GM21737 (cell line): Measurements from ENCODE around the gene TMEFF2.

Source experiments
- ATAC-seq: cut with Tn5 transposase; IDR thresholded peaks from one replicate; pipeline ENCODE4 v1.9.1; 2021; ENCODE audit warnings: mild to moderate bottlenecking, moderate library complexity; ENCODE audit not compliant: unreplicated experiment

The TMEFF2 gene

DNA sequence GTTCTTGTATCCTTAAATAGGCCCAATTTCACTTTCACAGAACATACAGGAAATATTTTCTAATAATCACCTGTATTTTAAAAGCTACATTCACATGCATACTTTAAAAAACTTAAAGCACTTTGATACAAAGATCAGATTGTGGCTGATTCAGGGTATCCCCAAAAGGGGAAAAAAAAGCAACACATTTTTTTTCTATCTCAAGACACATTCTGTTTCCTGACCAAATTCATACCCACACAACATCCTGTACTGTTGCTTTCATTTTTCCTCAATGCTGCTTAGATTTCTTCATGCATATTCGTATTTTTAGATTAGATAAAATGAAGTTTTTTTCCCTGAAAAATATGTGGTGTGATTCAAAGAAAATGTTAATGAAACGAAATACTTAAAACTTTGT is 122.5 kb downstream of the TMEFF2 start:
- no peak for ATAC-seq

DNA sequence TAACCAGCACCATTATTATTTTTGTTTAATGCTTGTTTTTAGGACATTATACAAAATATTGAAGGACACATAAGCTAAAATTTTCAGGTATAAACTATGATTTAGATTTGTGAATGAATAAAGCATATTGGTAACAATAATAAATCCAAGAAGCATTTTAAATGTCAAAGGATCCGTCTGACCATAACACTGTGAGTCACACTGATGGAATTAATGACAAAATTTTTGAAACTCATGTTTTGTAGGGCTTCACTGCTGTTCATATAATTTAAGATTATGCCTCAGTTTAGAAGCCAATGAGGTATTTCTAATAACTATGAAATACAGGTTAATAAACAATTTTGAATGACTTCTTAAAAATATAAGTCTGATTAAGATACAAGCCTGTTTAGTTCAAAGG is 124.6 kb downstream of the TMEFF2 start:
- no peak for ATAC-seq

DNA sequence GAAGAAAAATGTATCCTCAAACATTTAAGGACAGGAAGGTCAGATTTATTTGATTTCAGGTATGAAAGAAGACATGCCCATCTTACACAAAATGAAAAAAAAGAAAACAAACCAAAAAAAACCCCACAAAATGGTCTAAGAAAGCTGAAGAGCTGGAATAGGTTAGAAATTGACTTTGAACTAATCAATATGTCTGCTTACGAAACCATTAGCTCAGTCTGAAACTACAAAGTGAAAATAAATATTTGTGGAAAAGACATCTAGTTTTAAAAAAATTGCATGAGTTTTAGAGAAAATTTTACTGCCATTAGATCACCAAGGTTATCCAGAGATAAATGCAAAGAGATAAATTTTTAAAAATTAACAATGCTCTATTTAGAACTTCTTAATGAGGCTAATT is 125.3 kb downstream of the TMEFF2 start:
- no peak for ATAC-seq

DNA sequence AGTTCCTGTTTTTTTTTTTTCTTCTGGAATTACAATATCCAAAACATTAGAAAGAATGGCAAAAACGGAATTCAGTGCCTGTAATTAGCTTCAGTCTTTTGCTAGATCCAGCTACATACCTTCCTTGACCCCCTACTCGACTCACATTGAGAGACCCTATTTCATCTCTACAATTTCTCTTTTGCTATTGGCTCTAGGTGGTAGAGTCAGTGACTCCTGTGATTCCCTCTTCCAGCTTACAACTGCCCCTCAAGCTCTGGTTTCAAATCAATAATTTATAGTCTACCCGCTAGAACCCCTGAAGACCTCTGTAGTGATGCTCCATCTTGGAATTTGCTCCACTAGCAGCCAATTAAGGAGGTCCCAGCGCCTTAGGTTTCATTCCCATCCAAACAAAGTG is 125.8 kb downstream of the TMEFF2 start:
- ATAC-seq: no peak

DNA sequence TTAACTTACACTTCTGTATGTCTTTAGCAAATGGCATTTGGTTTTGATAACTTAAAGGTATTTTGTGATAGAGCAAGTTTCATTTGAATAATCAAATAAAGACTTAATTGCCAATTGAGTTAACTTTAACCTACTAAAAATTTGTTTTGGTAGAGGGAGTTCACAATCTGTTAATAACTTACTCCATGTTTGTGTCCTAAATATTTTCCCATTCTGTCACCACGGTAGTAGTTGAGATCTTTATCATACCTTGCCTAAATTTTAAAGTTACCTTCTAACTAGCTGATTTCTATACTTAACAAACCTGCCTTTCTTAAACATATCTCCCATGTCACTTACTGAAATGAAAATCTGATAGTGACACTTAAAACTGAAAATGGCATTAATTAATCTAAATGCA is 127.1 kb downstream of the TMEFF2 start:
- no peak for ATAC-seq

DNA sequence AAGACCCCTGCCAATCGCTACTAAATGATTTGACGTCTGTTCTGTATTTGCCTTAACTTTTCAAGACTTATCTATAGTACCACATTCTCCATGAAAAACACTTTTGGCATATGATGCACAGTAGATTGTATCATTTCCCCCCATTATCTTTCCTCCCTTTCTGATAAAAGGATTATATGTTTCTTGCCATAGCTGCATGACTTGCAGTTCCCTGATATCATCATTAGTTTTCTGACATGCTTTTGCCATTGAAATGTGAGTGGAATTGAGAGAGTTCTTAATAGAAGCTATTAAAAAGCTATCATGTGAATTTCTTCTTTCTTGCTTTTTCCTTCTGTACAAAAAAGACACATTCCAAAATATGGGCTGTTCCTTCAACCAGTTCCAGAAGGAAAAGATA is 130.3 kb downstream of the TMEFF2 start:
- ATAC-seq: no peak

DNA sequence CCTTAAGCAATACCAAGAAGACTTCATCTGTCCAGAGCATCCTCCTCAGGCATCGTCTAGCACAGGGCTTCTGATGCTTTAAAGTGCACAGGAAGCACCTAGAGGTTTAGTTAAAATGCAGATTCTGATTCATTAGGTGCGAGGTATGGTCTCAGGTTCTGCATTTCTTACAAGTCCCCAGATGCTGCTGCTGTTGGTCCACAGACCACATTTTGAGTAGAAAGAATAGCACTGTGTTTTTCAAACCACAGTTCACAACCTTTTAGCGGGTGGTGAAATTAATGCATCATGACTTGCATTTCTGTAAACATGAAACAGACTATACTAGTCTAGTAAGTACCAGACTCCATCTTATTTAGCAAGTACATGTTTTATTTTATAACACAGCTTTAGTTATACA is 134.6 kb downstream of the TMEFF2 start:
- ATAC-seq: no peak

DNA sequence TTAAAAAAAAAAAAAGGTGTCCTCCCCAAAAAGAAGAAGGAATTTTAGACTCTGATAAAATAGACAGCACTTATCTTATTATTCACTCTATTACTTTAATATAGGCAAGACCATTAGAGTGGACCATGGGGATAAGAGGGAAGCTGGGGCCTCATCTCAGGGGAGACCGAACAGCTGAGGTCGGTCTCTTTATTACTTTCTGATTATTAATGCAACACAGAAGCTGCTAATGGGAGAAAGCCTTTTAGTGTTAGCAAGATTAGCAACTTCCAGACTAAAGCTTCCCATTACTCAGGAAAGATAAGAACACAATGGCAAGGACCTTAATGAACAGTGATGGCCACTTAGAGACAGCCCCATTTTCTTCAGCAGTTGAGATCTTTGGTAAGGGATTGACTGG is 135.5 kb downstream of the TMEFF2 start:
- ATAC-seq: no peak

DNA sequence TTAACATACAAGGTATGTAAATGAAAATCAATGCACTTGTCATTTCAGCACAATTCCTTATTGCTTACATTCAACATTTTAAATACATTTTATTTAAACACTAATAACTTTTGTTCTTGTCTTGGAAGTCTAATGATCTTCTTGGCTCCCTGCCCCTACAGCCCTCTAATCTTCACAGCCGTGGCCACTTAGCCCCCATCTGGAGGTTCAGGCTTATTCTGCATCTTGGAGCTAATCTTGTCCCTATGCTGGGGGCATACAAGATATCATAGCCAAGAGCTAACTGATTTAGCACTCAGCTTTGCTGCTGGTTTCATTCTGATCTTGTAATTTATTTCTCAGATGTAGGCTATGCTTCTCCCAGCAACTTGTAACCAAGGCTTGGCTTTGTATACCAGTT is 140.8 kb downstream of the TMEFF2 start:
- ATAC-seq: no peak

DNA sequence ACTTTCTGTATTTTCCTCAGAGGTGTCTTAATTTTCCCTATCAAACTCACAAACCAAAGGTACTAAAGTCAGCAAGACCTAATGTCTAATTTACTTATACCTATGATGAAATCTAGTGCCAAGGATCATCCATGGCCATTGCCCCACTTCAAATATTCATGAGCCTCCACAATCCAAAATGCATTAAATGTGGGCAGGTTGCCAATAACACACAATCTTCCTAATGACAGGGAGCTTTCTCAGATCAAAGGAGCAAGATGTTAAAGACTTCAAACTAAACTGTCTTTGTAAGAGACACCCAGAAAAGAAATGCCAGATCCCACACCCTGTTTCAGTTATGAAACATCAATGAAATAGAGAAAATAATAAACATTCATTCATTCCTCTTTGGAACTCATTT is 143.2 kb downstream of the TMEFF2 start:
- no peak for ATAC-seq

DNA sequence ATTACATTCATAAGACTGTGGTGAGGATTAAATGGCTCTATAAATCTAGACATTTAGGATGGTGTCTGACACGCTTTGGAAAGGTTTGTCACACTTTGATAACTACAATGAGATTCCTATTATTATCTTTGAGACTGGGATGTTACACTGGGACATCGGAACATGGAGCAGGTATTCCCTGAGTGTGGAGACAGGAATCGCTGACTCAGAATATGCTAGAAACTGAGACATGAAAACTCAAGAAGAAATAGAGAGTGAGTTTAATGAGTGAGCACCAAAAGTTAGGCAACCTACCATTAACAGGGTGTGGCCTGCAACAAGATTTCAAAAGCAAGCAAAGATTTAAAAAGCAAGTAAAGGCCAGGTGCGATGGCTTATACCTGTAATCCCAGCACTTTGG is 145.4 kb downstream of the TMEFF2 start:
- no peak for ATAC-seq

DNA sequence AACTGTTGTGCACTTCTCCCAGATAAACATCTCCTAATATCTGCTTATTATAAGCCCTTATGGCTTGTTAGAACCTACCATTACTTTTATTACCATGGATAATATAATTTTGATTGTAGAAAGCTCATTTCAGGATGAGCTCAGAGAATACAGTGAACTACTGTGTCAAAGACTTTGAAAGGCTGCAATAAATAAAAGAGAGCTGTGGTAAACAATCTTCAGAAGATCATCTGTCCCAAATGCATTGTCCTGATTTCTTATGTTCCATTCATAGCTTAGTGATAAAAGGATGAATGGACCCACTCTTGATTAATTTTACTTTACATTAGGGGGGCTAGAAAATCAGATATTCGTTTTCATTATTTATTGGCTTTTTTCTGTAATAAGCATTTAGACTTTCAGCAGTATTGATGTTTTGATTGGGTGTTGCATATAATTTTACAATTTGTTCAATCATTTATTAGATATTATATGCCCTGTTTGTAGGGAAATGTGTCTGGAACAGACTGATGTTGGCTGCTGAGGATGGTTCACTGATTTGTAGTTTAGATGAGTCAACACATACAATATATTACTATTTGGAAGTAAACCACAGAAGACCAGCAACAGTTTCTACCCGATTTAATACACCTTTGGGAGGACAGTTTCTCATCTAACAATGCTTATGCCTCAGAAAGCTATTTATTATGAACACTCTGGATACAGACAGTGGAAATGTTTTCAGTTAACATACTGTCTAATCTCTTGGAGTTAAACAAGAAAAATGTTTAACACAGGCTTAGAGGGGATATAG is 147.2 kb downstream of the TMEFF2 start:
- no peak for ATAC-seq

DNA sequence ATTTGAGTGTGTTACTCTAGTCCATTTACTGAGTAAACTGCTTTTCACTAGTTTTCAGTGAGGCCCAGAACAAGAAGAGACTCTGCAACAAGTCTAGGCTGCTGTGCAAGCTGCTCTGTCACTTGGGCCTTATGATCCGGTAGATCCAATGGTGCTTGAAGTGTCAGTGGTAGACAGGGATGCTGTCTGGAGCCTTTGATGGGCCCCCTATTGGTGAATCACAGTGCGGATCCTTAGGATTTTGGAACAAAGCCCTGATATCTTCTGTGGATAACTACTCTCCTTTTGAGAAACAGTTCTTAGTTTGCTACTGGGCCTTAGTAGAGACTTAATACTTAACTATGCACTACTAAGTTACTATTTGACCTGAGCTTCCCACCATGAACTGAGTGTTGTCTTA is 150.2 kb downstream of the TMEFF2 start:
- no peak for ATAC-seq

DNA sequence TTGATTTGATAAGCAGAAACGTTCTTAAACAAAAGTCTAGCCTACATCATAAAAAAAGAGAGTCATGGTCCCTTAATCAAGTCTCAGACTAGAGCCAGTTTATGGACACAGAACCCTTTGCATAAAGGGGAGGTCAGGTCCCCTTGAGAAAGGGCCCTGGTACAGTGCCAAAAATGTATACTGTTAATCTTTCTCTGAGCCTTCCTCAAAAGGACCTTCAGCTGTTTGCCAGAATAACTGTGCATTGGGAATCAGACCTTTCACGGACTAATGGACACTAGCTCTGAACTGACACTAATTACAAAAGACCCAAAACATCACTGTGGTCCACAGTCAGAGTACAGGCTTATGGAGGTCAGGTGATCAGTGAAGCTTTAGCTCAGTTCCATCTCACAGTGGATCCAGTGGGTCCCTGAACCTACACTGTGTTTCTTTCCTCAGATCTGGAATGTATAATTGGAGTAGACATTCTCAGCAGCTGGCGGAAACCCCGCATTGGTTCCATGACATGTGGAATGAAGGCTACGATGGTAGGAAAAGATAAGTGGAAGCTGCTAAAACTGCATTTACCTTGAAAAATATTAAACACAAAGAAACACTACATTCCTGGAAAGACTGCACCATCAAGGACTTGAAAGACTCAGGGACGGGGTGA is 151.4 kb downstream of the TMEFF2 start:
- ATAC-seq: no peak

DNA sequence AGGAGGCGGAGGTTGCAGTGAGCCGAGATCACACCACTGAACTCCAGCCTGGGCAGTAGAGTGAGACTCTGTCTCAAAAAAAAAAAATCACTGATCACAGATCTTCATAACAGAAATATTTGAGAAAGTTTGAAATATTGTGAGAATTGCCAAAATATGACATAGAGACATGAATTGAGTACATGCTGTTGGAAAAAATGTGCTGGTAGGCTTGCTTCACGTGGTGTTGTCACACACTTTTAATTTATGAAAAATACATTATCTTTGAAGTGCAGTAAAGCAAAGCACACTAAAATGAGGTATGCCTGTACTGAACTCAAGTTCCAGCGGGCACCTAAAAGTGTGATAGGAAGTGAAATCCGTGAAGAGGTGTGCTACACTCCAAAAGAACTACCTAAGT is 152.6 kb downstream of the TMEFF2 start:
- no peak for ATAC-seq

DNA sequence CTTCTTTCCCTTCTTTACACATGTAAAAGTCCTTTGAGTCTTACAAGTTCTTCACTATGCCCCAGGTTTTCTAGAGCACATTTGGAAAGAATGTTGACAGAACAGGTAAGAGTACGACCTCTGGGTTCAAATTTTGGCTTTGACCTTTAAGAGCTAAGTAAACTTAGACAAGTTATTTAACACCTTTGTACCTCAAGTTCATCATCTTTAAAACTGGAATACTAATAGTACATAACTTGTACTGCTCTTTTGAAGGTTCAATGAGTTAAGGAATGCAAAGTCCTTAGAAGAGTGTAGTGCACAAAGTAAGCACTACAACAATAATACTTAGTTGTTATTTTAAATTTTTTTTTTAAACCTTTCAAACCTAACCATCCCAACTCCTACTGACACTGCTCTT is 156.6 kb downstream of the TMEFF2 start:
- no peak for ATAC-seq

DNA sequence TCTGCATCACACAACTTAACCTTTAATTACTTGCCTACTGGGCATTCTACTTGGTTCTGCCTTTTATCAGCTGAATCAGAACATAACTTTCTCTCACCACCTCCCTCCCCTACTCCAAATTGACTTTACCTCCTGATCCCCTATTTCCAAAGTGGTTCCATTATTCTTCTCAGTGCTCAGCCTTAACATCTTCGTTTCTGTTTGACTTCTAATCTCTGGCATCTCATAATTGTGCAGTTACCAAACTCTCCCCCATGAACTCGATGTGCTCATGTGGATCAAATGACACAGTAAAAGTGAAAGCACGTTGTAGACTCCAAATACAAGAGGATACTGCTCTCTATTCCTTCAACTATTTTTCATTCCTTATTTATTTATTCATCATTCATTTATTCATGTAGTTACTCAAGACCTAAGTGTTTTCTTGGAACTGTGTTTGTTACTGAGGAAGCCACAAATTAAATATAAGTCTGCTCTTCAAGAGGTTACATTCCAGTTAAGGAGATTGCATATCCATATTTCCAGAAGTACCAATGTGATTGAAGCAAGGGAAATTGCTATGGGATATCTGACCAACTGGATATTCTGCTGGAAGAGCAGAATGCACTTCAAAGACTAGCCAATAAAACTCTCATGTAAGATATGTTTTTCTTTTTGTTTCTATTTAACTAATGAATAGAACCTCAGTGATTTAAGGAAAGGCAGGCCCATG is 158.8 kb downstream of the TMEFF2 start:
- ATAC-seq: no peak

DNA sequence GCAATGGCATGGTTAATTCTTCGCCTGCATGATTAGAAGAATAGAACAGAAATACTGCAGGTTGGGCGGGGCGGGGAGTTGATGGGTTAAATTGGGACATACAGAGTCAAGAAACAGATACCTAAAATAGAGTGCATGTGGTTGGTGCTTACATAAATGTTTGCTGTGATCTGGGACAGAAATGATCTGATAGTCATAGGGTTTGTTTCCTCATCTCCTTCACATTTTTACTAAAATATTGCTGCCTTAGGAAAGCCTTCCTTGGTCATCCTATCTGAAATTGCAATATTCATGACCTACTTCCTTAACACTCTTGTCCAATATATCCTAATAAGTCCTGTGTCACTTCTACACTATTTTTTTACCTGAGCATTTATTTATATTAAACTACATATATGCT is 163.9 kb downstream of the TMEFF2 start:
- ATAC-seq: no peak

DNA sequence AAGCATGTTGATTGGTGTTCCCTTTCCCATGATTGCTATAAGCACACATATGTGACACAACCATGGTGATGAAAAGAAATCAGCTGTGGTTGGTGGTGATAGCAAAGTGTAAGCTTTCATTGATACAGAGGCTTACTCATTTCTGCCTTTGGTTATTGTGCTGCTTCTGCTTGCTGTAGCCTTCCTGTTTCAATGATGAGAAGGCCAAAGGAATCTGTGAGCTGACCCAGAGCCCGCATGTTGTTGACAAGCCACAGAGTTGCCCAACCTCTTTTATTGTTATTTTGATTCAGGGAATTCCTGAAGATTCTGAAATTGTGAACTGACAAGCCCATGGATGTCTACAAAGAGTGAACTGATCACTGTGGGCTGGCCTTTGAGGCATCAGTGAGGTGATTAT is 164.4 kb downstream of the TMEFF2 start:
- ATAC-seq: no peak

DNA sequence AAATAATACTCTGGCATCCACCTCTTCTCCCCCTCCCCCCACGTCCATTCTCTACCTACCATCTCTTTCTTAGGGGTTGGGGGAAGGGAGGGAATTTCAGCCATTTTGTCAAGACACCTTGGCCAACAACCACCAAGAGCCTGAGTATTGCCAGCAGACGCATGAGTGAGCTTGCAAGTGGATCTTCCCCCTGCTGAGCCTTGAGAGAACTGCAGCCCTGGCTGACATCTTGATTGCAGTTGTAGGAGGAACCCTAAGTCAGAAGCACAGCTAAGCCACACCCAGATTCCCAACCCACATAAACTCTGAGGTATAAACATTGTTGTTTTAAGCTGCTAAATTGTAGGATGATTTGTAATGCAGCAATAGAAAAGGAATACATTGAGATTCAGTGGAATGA is 165.6 kb downstream of the TMEFF2 start:
- ATAC-seq: no peak

DNA sequence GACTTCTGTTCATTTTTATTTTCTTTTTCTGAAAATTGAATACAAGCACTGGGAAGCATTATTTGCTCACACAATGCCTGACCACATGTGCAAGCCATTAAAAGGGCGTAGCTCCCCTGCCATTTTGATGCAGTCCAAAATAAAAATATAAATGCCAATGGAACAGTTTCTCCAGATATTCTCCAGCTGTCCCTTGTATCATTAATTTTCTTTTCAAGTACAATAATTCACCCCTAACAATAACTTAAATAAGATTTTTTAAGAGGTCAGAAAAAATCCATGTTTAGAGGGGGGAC is 168.0 kb downstream of the TMEFF2 start:
- no peak for ATAC-seq

DNA sequence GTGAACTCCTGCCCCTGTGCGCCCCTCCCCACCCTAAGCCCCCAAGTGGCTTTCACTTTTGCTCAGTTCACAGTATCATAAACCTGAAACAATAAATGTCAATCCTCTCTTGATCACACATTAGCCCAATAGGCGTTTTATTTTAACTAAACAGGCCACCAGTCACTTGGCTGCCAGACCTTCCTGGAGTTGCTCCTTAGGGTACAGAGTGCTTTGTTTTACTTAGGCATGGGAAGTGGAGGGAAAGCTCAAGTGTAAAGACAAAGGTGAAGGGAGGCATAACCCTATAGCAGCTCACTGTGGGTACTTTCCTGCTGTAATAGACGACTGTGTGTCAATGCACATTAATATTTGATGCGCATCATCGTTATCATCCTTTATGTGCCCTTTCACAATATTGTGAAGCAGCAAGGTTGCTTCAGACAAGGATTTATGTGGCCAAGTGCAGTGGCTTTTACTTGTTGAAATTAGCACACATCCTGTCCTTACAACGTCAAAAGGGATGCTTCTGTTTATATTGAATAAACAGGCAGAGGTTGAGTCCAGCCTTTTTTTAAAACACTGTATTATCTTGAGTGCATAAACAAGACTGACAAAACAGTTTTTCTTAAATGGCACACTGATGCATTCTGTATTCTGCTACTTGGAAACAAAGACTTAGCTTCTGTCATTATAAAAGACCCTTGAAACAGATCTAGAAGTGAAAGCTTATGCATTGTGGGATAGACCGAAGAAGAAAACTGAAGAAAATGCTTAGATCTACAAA is 168.5 kb downstream of the TMEFF2 start:
- no peak for ATAC-seq
